ENCODE data around the gene UPB1.
"Not testable (repeated sequence)": the region's sequence is repeated elsewhere in the genome, so short reads cannot be mapped to it uniquely, and the experiment has no call there.

UPB1 gene

GRCh38 chr22:24504956-24505736 is 10.0 kb downstream of the UPB1 start:
- DNase-seq (ENCODE audit: low read depth) = no peak

- no peak for DNase-seq (ENCODE audit: low read depth)
These were observed 11.8 kb downstream of the UPB1 start for GRCh38 chr22:24506802-24507438.

GRCh38 chr22:24507716-24508115 is 12.6 kb downstream of the UPB1 start:
- DNase-seq (ENCODE audit: low read depth) = no peak

- DNase-seq (ENCODE audit: low read depth) = no peak
These were observed 15.8 kb downstream of the UPB1 start for GRCh38 chr22:24510637-24511625.

GRCh38 chr22:24512043-24512442 is 16.9 kb downstream of the UPB1 start:
- no peak for DNase-seq (ENCODE audit: low read depth)

GRCh38 chr22:24513378-24514240 is 18.5 kb downstream of the UPB1 start:
- no peak for DNase-seq (ENCODE audit: low read depth)

GRCh38 chr22:24514241-24515026 is 19.3 kb downstream of the UPB1 start:
- DNase-seq (ENCODE audit: low read depth) = no peak

- no peak for DNase-seq (ENCODE audit: low read depth)
These were observed 19.9 kb downstream of the UPB1 start for GRCh38 chr22:24515027-24515338.

- no peak for DNase-seq (ENCODE audit: low read depth)
These were observed 21.2 kb downstream of the UPB1 start for GRCh38 chr22:24516301-24516737.

GRCh38 chr22:24517446-24517845 is 22.3 kb downstream of the UPB1 start:
- no peak for DNase-seq (ENCODE audit: low read depth)

- no peak for DNase-seq (ENCODE audit: low read depth)
These were observed 23.1 kb downstream of the UPB1 start for GRCh38 chr22:24518228-24518627.

GRCh38 chr22:24518771-24519485 is 23.8 kb downstream of the UPB1 start:
- no peak for DNase-seq (ENCODE audit: low read depth)

- no peak for DNase-seq (ENCODE audit: low read depth)
These were observed 24.4 kb downstream of the UPB1 start for GRCh38 chr22:24519496-24519895.

GRCh38 chr22:24521791-24522245 is 26.7 kb downstream of the UPB1 start:
- no peak for DNase-seq (ENCODE audit: low read depth)

GRCh38 chr22:24523873-24524272 is 28.7 kb downstream of the UPB1 start:
- DNase-seq (ENCODE audit: low read depth) = no peak

GRCh38 chr22:24525416-24526037 is 30.4 kb downstream of the UPB1 start:
- peak; percentile 71 for DNase-seq (ENCODE audit: low read depth)

- no peak for DNase-seq (ENCODE audit: low read depth)
These were observed 31.1 kb downstream of the UPB1 start for GRCh38 chr22:24526191-24526590.

- DNase-seq (ENCODE audit: low read depth) = no peak
These were observed 34.8 kb downstream of the UPB1 start for GRCh38 chr22:24529898-24530297.

- not testable (repeated sequence) for DNase-seq (ENCODE audit: low read depth)
These were observed 35.8 kb downstream of the UPB1 start for GRCh38 chr22:24530968-24531367.

- DNase-seq (ENCODE audit: low read depth) = no peak
These were observed 36.9 kb downstream of the UPB1 start for GRCh38 chr22:24532075-24532474.

Data from activated T-cell treated with anti-CD3 and anti-CD28 coated beads for 1 hour (primary cell).